GM19025 (cell line): Measurements from ENCODE around the gene UBE2J2.

Source experiments
- ATAC-seq: cut with Tn5 transposase; IDR thresholded peaks from one replicate; pipeline ENCODE4 v1.9.1; 2021; ENCODE audit warnings: mild to moderate bottlenecking, low read depth, moderate library complexity; ENCODE audit not compliant: unreplicated experiment

The UBE2J2 gene

GRCh38 chr1:1282998-1283397 lies 9.3 kb upstream of the UBE2J2 start:
- no peak for ATAC-seq

GRCh38 chr1:1281533-1282321 lies 8.1 kb upstream of the UBE2J2 start:
- ATAC-seq, result no peak

- ATAC-seq, result no peak
These were observed 7.3 kb upstream of the UBE2J2 start for GRCh38 chr1:1280782-1281481.

- no peak for ATAC-seq
These were observed 5.4 kb upstream of the UBE2J2 start for GRCh38 chr1:1279028-1279427.

- ATAC-seq, result no peak
These were observed 5.0 kb upstream of the UBE2J2 start for GRCh38 chr1:1278620-1279019.

GRCh38 chr1:1275836-1276235 lies 2.2 kb upstream of the UBE2J2 start:
- no peak for ATAC-seq

- ATAC-seq, result no peak
These were observed 1.3 kb upstream of the UBE2J2 start for GRCh38 chr1:1274931-1275431.

- no peak for ATAC-seq
These were observed 761 bp upstream of the UBE2J2 start for GRCh38 chr1:1274299-1274930.

- peak; percentile 10 for ATAC-seq
These were observed 494 bp downstream of the UBE2J2 start for GRCh38 chr1:1273209-1273511.

GRCh38 chr1:1272341-1273208 lies 1.1 kb downstream of the UBE2J2 start:
- ATAC-seq, result no peak

- ATAC-seq, result no peak
These were observed 2.8 kb downstream of the UBE2J2 start for GRCh38 chr1:1270813-1271212.

- no peak for ATAC-seq
These were observed 5.4 kb downstream of the UBE2J2 start for GRCh38 chr1:1268284-1268682.

GRCh38 chr1:1267488-1268283 lies 6.0 kb downstream of the UBE2J2 start:
- ATAC-seq, result no peak

- no peak for ATAC-seq
These were observed 8.8 kb downstream of the UBE2J2 start for GRCh38 chr1:1264868-1265272.

GRCh38 chr1:1264026-1264425 lies 9.6 kb downstream of the UBE2J2 start:
- ATAC-seq, result no peak

GRCh38 chr1:1262758-1263157 lies 10.9 kb downstream of the UBE2J2 start:
- ATAC-seq, result no peak

GRCh38 chr1:1262071-1262470 lies 11.6 kb downstream of the UBE2J2 start:
- no peak for ATAC-seq

- no peak for ATAC-seq
These were observed 12.7 kb downstream of the UBE2J2 start for GRCh38 chr1:1260843-1261560.

GRCh38 chr1:1259951-1260600 lies 13.6 kb downstream of the UBE2J2 start:
- ATAC-seq, result no peak
